ENCODE data around the gene PARD3.

Gene PARD3

GRCh38 chr10:34776090-34776690 lies 38.9 kb downstream of the PARD3 start:
- no peak for TF ChIP-seq CTCF (IDR thresholded peaks at IDR 0.05)

GRCh38 chr10:34775044-34775637 lies 40.0 kb downstream of the PARD3 start:
- TF ChIP-seq CTCF (IDR thresholded peaks at IDR 0.05) = no peak

GRCh38 chr10:34773636-34774630 lies 41.2 kb downstream of the PARD3 start:
- TF ChIP-seq CTCF (IDR thresholded peaks at IDR 0.05) = no peak

- TF ChIP-seq CTCF (IDR thresholded peaks at IDR 0.05) = no peak
Measured at GRCh38 chr10:34771525-34771924, 43.6 kb downstream of the PARD3 start.

GRCh38 chr10:34771106-34771505 lies 44.0 kb downstream of the PARD3 start:
- TF ChIP-seq CTCF (IDR thresholded peaks at IDR 0.05) = no peak

GRCh38 chr10:34769899-34770298 lies 45.2 kb downstream of the PARD3 start:
- TF ChIP-seq CTCF (IDR thresholded peaks at IDR 0.05) = no peak

- TF ChIP-seq CTCF (IDR thresholded peaks at IDR 0.05) = no peak
Measured at GRCh38 chr10:34768972-34769330, 46.1 kb downstream of the PARD3 start.

All from LNCAP (cell line).